ENCODE measurements around the gene NR3C1. TPM values are rescaled to one million over a fixed set of nuclear protein-coding genes. Genes with fewer than 3 reads are reported as not detected.

Gene NR3C1
- total RNA-seq, 2 donors from 2014 or later: 9.5 to 20.5 TPM

DNA sequence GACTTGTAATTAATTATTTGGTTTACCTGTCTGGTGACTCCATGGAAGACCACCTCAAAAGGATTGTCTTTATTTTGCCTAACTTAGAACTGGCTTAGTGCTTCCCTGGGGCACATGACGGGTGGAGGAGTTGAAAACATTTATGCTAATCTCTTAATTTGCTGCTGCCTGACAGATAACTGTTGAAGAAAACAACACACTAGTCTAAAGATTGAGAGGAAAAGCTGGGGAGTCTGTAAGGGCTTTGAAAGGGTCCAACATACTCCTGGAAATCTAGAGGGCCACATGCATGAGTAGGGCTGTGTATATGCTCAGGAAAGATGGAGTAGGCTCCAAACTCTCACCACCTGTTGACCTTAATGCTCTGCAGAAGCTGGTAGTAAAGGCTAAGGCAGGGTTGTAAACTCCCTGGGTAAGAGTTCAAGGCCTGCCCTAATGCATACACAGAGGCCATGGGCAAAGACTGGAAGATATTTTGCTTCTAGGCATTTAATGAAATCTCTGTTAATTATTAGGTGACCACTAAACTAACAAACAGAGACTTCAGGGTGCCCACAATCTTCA, 40.7 kb downstream of the NR3C1 start:
- H3K27me3 ChIP-seq (ENCODE audit: control insufficient read depth, insufficient read depth, low read length, poor library complexity, severe bottlenecking): no peaks in the 10 kb centered on the region
- peaks cover under 1% of the 10 kb centered on the region for H3K36me3 ChIP-seq (ENCODE audit: control insufficient read depth, insufficient read depth, low read length)
- 89% methylated on average over 1 of the region's 1 CpG; no CpG with 5 or more reads in 1 of the 2 experiments for WGBS, 2 experiments (ENCODE audit: insufficient coverage in 1 of 2, insufficient read length in 1 of 2)
- Mint-ChIP-seq H3K27ac (no peak overlapping the region), H3K4me3 (no peak overlapping the region), H3K4me1 (peaks cover 31% of the 10 kb centered on the region), H3K27me3 (ENCODE audit: insufficient read depth) (no peaks in the 10 kb centered on the region), H3K9me3 (peaks cover 36% of the 10 kb centered on the region), H3K36me3 (ENCODE audit: low read depth) (peaks cover 20% of the 10 kb centered on the region)
- no peak overlapping the region for H3K9ac ChIP-seq (ENCODE audit: extremely low read depth, low read length, poor library complexity, severe bottlenecking)
- peaks cover 11% of the 10 kb centered on the region for H3K4me1 ChIP-seq (ENCODE audit: control insufficient read depth, insufficient read depth, low read length)
- H3K4me3 ChIP-seq (ENCODE audit: low read length): no peak overlapping the region
- H3K27ac ChIP-seq (ENCODE audit: low read depth, low read length): no peak overlapping the region
- no peak for DNase-seq
- peaks cover 27% of the 10 kb centered on the region for H3K9me3 ChIP-seq (ENCODE audit: control insufficient read depth, low read length)
- TF ChIP-seq, protein P1, sequence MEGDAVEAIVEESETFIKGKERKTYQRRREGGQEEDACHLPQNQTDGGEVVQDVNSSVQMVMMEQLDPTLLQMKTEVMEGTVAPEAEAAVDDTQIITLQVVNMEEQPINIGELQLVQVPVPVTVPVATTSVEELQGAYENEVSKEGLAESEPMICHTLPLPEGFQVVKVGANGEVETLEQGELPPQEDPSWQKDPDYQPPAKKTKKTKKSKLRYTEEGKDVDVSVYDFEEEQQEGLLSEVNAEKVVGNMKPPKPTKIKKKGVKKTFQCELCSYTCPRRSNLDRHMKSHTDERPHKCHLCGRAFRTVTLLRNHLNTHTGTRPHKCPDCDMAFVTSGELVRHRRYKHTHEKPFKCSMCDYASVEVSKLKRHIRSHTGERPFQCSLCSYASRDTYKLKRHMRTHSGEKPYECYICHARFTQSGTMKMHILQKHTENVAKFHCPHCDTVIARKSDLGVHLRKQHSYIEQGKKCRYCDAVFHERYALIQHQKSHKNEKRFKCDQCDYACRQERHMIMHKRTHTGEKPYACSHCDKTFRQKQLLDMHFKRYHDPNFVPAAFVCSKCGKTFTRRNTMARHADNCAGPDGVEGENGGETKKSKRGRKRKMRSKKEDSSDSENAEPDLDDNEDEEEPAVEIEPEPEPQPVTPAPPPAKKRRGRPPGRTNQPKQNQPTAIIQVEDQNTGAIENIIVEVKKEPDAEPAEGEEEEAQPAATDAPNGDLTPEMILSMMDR (conservative IDR thresholded peaks at IDR 0.05): no peak

- WGBS, 2 experiments (ENCODE audit: insufficient coverage in 1 of 2, insufficient read length in 1 of 2): 92 to 100% methylated on average over 2 to 3 of the region's 3 CpGs
- H3K36me3 ChIP-seq (ENCODE audit: control insufficient read depth, insufficient read depth, low read length): no peaks in the 10 kb centered on the region
- Mint-ChIP-seq H3K27ac (no peak overlapping the region), H3K36me3 (ENCODE audit: low read depth) (peaks cover 14% of the 10 kb centered on the region), H3K4me1 (peaks cover 35% of the 10 kb centered on the region), H3K4me3 (no peak overlapping the region), H3K27me3 (ENCODE audit: insufficient read depth) (no peaks in the 10 kb centered on the region), H3K9me3 (peaks cover 35% of the 10 kb centered on the region)
- TF ChIP-seq, protein P1 (conservative IDR thresholded peaks at IDR 0.05): no peak
- no peak overlapping the region for H3K9ac ChIP-seq (ENCODE audit: extremely low read depth, low read length, poor library complexity, severe bottlenecking)
- no peak for DNase-seq
- H3K27ac ChIP-seq (ENCODE audit: low read depth, low read length): no peak overlapping the region
- peaks cover 24% of the 10 kb centered on the region for H3K9me3 ChIP-seq (ENCODE audit: control insufficient read depth, low read length)
- H3K4me3 ChIP-seq (ENCODE audit: low read length): peak overlapping the region; percentile 39
- peaks cover 11% of the 10 kb centered on the region for H3K4me1 ChIP-seq (ENCODE audit: control insufficient read depth, insufficient read depth, low read length)
- no peaks in the 10 kb centered on the region for H3K27me3 ChIP-seq (ENCODE audit: control insufficient read depth, insufficient read depth, low read length, poor library complexity, severe bottlenecking)
Measured at GRCh38 chr5:143361438-143361837, 42.0 kb downstream of the NR3C1 start.

DNA sequence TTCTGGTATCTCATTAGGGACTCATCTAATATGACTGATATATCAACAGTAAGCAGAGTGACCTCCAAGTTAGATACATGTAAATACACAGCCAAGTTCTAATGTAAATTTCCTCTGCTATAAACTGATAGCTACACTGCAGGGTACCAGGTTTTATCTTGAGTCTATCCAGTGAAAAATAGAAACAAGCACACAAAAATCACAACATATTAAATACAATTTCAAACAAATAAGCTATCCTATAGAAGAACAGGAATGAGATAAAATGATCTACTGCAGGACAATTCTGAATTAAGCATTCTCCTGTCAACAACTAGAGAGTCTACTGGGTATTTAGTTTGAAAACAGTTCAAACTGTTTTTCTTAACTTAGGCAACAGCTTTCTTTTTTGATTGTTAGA, 42.7 kb downstream of the NR3C1 start:
- no peak overlapping the region for H3K4me3 Mint-ChIP-seq
- H3K4me1 ChIP-seq (ENCODE audit: control insufficient read depth, insufficient read depth, low read length): peaks cover 11% of the 10 kb centered on the region
- H3K36me3 Mint-ChIP-seq (ENCODE audit: low read depth): peaks cover 11% of the 10 kb centered on the region
- H3K27me3 Mint-ChIP-seq (ENCODE audit: insufficient read depth): no peaks in the 10 kb centered on the region
- DNase-seq: no peak
- no peak overlapping the region for H3K27ac ChIP-seq (ENCODE audit: low read depth, low read length)
- peaks cover 23% of the 10 kb centered on the region for H3K9me3 ChIP-seq (ENCODE audit: control insufficient read depth, low read length)
- no peaks in the 10 kb centered on the region for H3K27me3 ChIP-seq (ENCODE audit: control insufficient read depth, insufficient read depth, low read length, poor library complexity, severe bottlenecking)
- peaks cover 31% of the 10 kb centered on the region for H3K9me3 Mint-ChIP-seq
- H3K9ac ChIP-seq (ENCODE audit: extremely low read depth, low read length, poor library complexity, severe bottlenecking): no peak overlapping the region
- peak overlapping the region; percentile 35 for H3K27ac Mint-ChIP-seq
- peaks cover 36% of the 10 kb centered on the region for H3K4me1 Mint-ChIP-seq
- TF ChIP-seq, protein P1 (conservative IDR thresholded peaks at IDR 0.05): no peak
- no peaks in the 10 kb centered on the region for H3K36me3 ChIP-seq (ENCODE audit: control insufficient read depth, insufficient read depth, low read length)
- peak overlapping the region; percentile 38 for H3K4me3 ChIP-seq (ENCODE audit: low read length)

Data from endodermal cell (in vitro differentiated cells).